ENCODE data around the gene CHD9NB. TPM values are rescaled to one million over a fixed set of nuclear protein-coding genes. Genes with fewer than 3 reads are reported as not detected.
A peak's percentile ranks its signal among the peaks of the same experiment; 100 is the strongest.

Gene CHD9NB
- total and polyA plus RNA-seq, 9 of the 15 experiments (the other 6 are each of a cell fraction or from before 2014, with no cell fraction given), result 0.06 to 0.10 (median 0.07) TPM; not detected in 6

GRCh38 chr16:53090286-53090590 is 37.5 kb upstream of the CHD9NB start:
- Histone ChIP-seq H3K9me1 (ENCODE audit: control insufficient read depth, insufficient read depth, low read length) (no peaks in the 10 kb centered on the region), H3K4me2 (ENCODE audit: insufficient read depth, low read length) (no peak overlapping the region), H3K27ac (ENCODE audit: extremely low read depth, low read depth, low read length) (no peak overlapping the region), H3K9me3 (replicated peaks; ENCODE audit: control insufficient read depth, insufficient read depth, low read depth, low read length) (no peaks in the 10 kb centered on the region), H3K4me3 (no peak overlapping the region), H3K9ac (ENCODE audit: insufficient read depth in 1 of 2, low read depth in 2 of 2, low read length in 2 of 2) (peak overlapping the region in 1 of 2 experiments; percentile 57; a peak in 1 of 4 replicates), H3K27me3 (ENCODE audit: control insufficient read depth in 2 of 2, insufficient read depth in 2 of 2, low read length in 2 of 2) (no peaks in the 10 kb centered on the region), H4K20me1 (replicated peaks; ENCODE audit: control insufficient read depth, insufficient read depth, low read length) (no peaks in the 10 kb centered on the region), H2AFZ (ENCODE audit: low read depth, low read length) (no peak overlapping the region), H3K4me1 (replicated peaks in 1 of 2; ENCODE audit: control insufficient read depth in 2 of 2, insufficient read depth in 2 of 2, low read length in 2 of 2) (peaks cover 18 to 23% of the 10 kb centered on the region in 2 experiments; a peak in 4 of 5 replicates), H3K79me2 (ENCODE audit: control insufficient read depth, insufficient read depth, low read length) (peaks cover 55% of the 10 kb centered on the region), H3K36me3 (ENCODE audit: control insufficient read depth, insufficient read depth, low read length) (peaks cover 29% of the 10 kb centered on the region; the same call in 2 of the 3 replicates)
- BruUV-seq (replicated peaks), result no TSS peak
- ChIA-PET CTCF (ENCODE audit: low intra/inter-chr PET ratio) (no interaction called here), POLR2A (interaction anchor here (0.7 to 0.9 kb wide), 2 partner anchors 9 to 56 kb away, joined by 3 read pairs; no protein-coding TSS in a partner anchor)
- no peak for FAIRE-seq
- DNase-seq (ENCODE audit: extremely low read depth in 1 of 4, low spot score in 3 of 4), result no peak
- in situ Hi-C loops (cut with MboI), result no loop called here
- ATAC-seq, result no peak
- intact Hi-C loops (cut with micrococcal nuclease), result no loop called here
- WGBS (ENCODE audit: insufficient coverage, low coverage, missing lambda C conversion rate), result 78% methylated on average over 5 of the region's 5 CpGs
- TF ChIP-seq SRSF9 (IDR thresholded peaks at IDR 0.05; ENCODE audit: borderline replicate concordance, low read depth, low read length), result no peak
- no peak for TF ChIP-seq ZNF407 (IDR thresholded peaks at IDR 0.05; ENCODE audit: low read depth)
- TF ChIP-seq TCF7L2 (IDR thresholded peaks at IDR 0.05; ENCODE audit: low read depth, low read length), result no peak
- TF ChIP-seq PRDM10 (IDR thresholded peaks at IDR 0.05; ENCODE audit: partially characterized antibody), result no peak
- no peak for TF ChIP-seq SMAD1 (IDR thresholded peaks at IDR 0.05; ENCODE audit: low read depth, low read length, partially characterized antibody)
- no peak for TF ChIP-seq KAT2B (IDR thresholded peaks at IDR 0.05; ENCODE audit: low read depth, low read length)
- TF ChIP-seq TARDBP (IDR thresholded peaks at IDR 0.05), result no peak
- no peak for TF ChIP-seq MTA2 (IDR thresholded peaks at IDR 0.05; ENCODE audit: low read depth)
- TF ChIP-seq SFPQ (IDR thresholded peaks at IDR 0.05; ENCODE audit: low read depth, low read length), result no peak
- TF ChIP-seq KHSRP (IDR thresholded peaks at IDR 0.05), result no peak

Data from K562 (cell line).